ENCODE measurements around the gene CMTM1.
"Not testable (repeated sequence)": the region's sequence is repeated elsewhere in the genome, so short reads cannot be mapped to it uniquely, and the experiment has no call there.

Gene CMTM1

DNA sequence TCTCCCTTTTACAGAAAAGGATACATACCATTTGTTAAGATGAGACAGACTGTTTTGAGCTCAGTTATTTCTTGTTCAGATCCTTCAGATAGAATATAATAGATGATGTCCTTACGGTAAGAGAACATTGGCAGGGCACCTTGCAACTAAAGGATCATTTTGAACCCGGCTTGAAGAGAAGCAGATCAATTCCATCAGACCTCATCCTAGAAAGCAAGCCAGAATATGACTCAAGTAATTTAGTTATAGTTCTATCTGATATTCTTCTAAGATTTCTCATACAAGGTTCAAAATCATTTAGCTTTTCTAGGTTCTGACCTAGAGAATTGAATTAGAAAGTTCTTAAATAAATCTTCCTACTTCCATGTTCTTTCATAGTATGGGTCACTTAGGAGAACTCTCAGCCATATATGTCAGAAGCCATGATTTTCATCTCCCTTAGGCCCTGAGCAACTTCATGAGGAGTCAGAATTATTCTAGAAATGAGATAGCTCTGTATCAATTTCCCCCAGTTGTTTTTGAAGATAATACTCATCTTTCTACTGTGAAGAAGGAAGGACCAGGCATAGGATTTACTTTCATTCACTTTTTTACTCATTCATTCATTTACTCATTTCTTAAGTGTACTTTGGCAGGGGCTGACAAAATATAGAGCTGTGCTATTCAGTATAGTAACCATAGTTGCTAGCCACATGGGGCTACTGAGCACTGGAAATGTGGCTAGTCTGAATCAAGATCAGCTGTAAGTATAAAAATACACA lies 2.5 kb upstream of the CMTM1 start:
- no peak for DNase-seq

DNA sequence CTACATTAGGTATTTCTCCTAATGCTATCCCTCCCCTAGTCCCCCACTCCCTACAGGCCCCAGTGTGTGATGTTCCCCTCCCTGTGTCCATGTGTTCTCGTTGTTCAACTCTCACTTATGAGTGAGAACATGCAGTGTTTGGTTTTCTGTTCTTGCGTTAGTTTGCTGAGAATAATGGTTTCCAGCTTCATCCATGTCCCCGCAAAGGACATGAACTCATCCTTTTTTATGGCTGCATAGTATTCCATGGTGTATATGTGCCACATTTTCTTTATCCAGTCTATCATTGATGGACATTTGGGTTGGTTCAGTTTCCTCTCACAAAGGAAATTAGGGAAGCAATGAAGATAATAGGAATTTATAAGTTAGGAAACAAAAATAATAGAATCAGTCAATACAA lies 1.0 kb downstream of the CMTM1 start:
- DNase-seq: not testable (repeated sequence)

DNA sequence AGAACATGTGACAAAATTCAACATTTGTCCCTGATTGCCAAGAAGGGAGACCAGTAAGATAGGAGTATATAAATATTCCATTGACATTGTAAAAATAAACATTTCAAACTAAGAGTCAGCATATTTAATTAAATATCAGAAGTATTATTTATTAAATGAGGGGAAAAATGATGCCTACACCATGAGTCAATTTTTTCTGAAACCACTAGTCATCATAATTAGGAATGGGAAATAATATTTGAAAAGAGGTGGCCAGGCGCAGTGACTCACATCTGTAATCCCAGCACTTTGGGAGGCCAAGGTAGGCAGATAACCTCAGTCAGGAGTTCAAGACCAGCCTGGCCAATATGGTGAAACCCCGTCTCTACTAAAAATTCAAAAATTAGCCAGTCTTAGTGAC lies 2.1 kb downstream of the CMTM1 start:
- no peak for DNase-seq

DNA sequence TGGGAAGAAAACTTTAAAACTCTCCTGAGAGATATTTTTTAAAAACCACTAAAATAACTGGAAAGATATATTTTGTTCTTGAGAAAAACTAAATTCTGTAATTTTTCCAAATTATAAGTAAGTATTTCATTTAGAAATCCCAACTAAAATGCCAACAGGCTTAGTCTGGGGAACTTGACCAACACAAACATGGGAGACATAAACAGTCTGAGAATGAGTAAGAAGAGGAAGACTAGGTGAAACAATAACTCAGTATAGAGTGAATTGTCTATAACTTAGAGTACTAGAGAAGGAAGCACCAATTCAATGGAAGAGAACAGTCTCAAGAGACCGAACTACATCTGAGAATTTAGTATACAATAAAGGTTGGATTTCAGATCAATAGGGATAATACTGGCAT lies 2.9 kb downstream of the CMTM1 start:
- no peak for DNase-seq

DNA sequence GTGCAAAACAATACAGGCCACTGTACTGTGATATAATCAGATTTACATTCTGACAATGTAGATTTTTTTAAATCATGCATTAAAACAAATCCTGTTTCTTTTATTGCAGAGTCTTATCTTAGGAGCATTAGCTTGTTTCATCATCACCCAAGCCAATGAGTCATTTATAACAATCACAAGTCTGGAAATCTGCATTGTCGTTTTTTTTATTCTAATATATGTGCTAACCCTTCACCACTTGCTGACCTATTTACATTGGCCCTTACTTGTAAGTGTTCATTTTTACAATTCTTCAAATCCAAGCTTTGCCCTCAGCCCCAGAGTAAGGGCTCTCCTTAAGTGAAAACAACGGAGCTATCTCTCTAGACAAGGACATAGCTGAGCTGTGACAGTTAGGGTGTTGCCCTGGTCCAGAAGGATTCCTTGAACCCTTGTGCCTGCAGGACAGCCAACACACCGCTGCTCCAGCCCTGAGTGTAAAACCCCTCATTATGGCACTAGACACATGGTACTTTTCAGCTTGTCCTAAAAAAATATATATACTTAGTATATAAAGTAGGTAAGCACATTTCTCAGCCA lies 3.7 kb downstream of the CMTM1 start:
- peak; percentile 58 for DNase-seq

DNA sequence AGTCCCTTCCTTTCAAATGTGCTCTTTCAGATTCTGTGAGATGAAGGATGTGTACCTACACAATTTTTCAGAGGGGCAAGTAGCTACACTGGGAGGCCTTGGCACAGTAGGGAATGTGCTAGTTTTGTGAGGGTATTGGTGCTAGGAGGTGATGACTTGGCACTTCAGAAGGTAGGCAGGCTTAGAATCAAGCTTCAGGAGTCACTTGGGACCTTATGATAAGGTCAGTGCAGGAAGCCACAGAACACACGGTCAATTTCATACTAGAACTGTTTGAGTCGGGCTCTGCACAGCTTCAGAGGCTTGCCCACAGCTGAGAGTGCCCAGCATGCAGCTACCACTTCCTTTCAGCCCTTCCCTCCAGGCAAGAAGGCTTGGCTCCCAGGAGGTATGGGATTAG lies 6.1 kb downstream of the CMTM1 start:
- DNase-seq: no peak

DNA sequence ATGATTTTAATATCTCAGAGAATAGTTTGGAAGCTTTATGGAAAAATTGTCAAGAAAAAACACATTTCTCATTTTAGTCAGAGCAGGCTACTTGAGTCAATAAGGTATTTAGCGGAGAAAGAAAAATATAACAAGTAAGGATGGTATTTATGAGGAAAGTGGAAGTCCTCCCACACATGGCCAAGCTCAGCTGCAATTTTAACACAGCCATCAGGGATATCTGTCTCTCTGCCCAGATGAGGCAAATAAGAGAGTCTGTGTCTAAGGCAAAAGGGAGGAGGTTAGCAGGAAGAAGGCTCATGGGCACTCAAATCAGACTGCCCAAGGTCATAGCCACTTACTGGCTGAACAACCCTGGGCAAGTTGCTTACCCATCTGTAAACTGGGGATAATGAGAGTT lies 7.8 kb downstream of the CMTM1 start:
- no peak for DNase-seq

DNA sequence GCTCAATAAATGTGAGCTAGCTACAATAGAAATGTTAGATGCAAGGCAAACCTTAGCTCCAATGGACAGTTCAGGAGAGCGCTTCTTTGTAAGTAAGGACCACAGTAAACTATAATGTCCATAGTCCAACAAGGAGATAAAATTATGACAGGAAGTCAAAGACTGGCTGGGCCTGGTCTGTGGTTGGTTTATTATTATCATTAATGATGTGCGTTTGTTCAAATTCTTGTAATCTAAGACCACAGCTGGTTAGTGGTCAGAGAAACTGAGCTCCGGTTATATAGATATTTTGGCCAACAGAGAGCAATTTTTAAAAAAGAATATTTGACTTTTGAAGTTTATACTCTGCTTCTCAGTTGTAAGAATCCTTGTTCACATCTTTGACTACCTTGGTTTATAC lies 8.3 kb downstream of the CMTM1 start:
- no peak for DNase-seq

DNA sequence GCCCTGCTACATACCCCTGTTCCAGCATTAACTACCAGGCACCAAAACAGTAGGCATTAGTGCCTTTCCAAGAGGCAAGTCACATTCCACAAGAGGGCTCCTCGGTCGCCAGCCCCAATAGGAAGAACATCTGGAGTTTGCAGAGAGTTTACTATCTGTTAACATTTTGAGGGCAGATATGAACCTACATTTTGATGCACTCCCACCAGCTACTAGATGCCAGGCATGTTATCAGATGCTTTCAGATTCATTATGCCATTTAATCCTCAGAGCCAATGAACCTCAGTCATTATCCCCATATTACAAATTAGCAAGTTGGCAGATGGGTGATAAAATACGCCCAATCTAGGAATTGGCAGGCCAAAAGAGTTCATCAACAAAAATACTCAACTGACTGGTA lies 8.8 kb downstream of the CMTM1 start:
- no peak for DNase-seq

DNA sequence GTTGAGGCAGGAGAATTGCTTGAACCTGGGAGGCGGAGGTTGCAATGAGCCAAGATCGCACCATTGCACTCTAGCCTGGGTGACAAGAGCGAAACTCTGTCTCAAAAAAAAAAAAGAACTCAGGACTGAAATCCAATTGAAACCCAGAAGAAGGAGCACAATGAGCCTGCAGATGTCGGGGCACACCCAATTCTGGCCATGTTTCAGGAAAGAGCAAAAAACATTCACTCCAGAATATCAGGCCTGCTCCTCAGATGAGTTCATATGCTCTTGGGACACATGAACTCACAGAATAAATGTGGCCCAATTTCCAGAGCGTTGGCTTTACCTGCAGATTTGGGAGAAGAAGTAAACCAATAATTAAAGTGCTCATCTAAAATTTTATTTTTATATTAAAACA lies 10.1 kb downstream of the CMTM1 start:
- DNase-seq: no peak

DNA sequence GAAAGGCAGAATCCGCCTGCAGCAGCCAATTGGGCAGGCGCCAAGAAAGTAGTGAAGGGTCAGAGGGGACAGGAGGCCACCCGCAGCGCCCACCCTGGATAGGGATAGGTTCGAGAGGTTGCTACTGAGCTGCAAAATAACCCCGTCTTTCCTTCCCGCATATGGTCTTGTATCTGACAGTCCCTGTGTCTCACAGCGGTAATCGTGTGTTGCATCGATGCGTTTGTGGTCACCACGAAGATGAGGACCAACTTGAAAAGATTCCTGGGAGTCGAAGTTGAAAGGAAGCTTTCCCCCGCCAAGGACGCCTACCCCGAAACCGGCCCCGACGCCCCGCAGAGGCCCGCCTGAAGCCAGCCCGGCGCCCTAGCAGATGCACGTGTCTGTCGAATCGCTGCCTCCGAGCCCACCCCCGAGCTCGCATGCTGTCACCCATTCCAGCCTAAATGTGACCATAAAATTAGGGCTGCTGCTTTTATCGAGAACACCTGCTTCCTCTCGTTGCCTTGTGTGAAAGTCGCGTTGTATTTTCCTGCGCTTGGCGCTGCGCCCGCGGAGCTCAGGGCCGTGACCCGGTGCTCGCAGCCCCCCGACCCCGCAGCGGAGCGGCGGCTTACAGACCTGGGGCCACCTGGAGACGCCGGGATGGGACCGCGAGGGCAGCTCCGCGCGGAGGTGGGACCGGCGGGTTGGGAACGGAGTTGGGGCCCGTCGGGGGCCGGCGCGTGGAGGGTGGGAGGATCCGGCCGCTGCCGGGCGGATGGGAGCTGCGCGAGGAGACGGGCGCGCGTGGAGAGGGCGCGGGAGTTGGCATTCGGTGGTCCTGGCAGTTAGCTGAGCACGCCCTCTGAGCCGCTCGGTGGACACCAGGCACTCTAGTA lies 12.7 kb downstream of the CMTM1 start, which contains the start of gene CMTM2:
TSS of gene CMTM2 (plus strand) at position 813 of the 881 bp plus-strand sequence. CDS start 145 bp downstream, outside the sequence.
- no peak for DNase-seq

DNA sequence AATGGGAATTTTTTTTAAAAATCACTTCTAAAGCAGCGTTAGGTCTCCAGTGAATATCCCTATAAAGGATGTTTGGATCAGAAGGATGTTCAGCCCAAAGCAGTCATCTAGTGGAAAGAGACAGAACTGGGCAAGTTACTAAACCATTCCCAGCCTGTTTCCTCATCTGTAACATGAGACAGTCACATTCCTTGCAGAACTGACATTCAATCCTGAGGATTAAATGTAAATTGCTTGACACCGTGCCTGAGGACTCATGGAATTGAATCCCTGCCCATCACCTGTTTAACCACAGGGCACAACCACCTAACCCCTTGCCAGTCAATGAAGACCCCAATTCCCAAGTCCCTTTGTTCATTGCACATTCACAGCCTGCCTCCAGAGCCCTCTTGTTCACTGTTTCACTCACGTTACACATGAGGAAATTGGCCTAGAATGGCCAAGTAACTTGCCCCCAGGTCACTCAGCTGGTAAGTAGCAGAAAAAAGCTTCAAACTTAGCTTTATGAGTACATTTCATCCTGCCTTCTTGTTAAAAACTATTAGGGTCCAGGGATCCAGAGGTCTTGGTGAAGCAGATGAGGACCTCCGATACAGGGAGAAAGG lies 14.5 kb downstream of the CMTM1 start:
- peak; percentile 66 for DNase-seq

DNA sequence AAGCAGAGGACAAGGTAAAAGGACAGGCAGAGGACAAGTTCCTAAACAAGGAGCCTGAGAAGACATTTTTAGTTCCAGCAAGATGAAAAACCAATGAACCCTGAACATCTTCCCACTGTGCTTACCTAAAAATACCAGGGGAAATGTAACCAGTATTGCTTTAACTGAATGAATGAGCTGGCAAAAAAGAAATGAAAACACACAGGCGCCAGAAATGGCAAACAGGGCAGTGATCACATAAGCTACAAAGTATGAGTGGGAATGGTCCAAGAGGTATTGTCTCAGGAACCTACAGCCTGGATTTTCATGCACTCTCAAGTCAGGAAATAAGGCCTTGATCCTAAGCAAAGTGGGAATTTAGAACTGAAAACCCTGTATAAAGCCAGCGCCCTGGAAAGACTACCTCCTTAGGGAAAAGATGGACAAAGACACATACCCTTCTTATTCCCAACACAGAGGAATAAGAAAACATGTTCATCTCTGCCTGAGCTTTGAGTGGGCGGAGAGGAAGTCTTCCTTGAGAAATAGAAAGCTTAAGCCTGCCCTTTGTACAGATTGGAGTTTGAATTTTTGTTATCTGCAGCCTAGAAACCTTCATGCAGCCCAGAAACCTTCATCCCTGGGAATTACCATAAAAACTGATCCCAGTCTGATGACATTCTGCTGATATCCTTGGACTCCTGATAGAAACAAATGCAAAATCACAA lies 15.2 kb downstream of the CMTM1 start:
- no peak for DNase-seq

DNA sequence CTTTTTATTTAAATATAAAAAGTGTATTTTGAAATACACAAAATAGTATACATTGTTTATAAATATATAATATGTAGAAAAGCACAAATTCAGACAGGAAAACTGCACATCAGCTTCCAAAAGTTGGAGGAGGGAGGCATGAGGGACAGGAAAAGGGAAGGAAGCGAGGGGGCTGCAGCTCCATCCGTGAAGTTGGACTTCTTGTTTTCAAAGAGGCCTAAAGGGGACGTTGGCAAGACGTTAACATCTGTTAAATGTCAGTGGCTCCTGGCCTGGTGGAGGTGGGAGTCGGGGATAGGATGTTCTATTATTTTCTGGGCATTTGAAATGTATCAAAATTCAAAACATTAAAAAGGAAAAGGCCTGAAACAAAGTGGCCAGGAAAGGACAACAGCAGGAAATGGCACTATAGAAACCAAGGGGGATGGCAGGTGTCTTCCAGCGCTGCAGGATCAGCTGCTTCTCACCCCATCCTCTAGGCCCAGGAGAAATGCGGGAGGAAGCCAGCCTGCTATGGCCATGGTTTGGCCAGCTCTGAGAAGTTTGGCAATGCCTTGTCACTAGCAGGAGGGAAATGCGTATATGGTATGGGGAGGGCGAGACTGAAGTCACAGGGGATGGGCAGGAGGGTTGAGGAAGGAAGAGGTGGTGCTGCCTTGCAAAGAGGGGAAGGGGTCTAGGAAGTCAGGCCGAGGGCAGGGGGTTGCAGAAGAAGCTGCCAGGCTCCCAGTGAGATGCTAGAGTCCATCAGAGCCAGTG lies 19.4 kb downstream of the CMTM1 start:
- no peak for DNase-seq

DNA sequence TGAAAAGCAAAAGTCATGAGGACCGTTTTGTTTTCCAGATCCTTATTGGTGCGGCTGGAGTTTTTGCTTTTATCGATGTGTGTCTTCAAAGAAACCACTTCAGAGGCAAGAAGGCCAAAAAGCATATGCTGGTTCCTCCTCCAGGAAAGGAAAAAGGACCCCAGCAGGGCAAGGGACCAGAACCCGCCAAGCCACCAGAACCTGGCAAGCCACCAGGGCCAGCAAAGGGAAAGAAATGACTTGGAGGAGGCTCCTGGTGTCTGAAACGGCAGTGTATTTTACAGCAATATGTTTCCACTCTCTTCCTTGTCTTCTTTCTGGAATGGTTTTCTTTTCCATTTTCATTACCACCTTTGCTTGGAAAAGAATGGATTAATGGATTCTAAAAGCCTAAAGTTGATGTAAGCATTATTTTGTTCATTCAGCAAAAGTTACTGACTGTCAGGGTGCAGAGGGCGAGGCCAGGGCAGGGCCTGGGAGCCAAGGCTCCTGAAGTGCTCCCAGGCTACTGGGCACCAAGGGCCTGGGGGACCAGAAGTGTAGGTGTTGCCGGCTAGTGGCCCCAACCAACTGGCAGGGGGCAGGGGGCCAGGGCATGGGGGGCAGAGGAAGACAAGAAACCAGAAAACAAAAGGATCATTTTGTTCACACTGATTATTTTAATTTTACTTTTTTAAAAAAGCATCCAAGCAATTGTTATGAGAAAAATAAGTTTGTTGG lies 21.8 kb downstream of the CMTM1 start:
- DNase-seq: no peak

DNA sequence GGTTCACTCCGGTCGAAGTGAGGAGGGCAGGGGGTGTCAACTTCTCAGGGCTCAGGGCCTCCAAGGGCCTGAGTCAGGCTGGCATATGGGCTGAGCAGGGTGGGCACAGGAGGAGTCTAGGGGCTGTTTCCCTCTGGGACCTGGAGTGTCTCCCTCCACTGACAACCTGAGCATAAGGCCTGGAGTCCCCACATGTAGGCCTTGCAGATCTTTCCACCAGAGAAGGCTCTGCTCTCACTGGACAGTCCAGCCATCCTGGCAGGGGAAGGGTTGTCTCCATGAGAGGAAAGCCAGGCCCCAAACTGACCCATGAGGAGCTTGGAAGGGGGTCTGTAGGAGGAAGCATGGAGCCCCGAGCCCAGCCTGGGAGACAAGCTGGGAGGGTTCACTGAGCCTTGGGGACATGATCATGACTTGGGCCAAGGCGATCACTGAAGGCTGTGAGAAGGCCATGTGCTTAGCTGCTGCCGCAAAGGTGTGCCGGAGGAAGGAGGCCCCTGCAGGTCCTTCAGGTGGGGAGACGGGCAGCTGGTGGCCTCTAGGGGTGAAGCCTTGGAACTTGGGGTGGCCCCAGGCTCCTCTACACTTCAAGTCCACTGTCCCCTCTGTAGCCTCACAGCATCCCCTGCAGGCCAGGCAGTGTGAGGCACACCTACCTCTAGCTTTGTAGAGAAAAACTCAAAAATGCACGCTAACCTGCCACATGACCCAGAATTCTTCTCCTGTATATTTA lies 22.9 kb downstream of the CMTM1 start:
- DNase-seq: no peak

DNA sequence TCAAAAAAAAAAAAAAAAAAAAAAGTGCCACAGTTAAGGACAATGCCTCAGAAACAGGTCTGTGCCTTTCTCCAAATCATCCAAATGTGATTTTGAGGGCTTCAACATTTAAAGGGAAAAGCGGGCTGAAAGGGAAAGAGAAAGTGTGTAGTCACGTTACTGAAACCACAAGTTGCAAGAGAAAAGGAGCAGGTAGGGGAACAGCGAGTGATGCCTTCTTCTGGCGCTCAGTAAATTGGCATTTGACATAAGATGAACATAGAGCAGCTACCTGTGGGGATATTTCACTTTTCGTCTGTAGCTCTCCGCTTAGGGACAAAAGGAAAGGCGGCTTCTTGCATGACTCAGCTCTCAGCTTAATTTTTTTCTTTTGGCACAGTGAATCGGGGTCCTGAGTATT lies 24.1 kb downstream of the CMTM1 start:
- no peak for DNase-seq

DNA sequence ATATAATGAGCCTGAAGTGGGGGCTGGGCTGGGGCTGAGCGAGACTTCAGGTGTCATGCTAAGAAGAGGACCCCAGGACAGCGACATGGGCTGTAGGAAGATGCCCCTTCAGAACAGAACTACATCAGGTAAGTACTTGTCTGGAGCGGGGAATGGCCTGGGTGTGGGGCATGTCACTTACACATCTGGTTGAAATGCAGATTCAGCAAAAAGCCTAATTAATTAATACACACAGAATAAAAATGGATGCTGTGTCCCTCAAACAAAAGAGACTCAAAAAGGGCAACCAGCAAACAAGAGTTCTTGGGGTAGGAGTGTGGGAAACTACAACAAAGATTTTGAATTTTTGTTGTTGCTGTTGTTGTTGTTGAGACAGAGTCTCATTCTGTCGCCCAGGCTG lies 24.8 kb downstream of the CMTM1 start:
- DNase-seq: no peak

DNA sequence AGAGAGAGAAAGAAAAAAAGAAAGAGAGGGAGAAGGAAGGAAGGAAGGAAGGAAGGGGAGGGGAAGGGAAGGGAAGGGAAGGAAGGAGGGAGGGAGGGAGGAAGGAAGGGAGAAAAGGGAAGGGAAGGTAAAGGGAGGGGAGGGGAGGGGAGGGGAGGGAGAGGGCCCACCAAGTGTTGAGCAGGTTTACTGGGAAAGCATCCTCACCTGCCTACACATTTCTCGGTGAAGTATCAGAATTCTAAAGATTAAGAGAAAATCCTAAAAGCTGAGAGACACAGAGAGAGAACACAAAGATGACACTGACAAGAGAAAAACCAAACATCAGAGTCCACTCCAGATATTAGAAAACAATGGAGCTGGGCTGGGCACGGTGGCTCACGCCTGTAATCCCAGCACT lies 26.0 kb downstream of the CMTM1 start:
- DNase-seq: no peak

DNA sequence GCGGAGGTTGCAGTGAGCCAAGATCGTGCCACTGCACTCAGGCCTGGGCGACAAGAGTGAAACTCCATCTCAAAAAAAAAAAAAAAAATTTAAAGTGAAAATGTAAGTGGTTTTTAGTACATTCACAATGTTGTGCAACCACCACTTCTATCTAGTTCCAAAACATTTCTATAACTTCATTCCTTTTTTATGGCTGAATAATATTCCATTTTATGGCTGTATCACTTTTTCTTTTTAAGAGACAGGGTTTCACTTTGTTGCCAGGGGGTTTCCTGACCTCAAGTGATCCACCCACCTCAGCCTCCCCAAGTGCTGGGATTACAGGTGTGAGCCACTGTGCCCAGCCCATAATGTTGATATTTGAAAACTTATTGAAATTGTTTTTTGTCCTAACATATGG lies 26.6 kb downstream of the CMTM1 start:
- DNase-seq: no peak

DNA sequence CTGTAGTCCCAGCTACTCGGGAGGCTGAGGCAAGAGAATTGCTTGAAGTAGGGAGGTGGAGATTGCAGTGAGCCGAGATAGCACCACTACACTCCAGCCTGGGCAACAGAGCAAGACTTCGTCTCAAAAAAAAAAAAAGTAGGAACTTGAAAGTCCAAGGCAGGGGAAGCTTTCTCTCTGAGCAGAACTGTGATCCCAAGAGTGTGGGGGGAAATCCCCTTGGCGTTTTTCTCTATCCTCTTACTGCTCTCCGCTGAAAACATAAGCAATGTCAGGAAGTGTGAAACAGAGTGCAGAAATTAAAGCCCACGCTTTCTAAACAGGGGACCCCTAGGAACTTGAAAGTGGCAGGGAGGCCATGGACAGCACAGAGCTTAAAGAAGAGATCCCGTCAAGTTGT lies 28.5 kb downstream of the CMTM1 start:
- no peak for DNase-seq
